ENCODE data around the gene ARL8B. TPM values are rescaled to one million over a fixed set of nuclear protein-coding genes. Genes with fewer than 3 reads are reported as not detected.

Gene ARL8B
- total RNA-seq = 29.1 and 54.6 TPM in 2 replicates

GRCh38 chr3:5122030-5122740, at the start of gene ARL8B:
Gene ARL8B (plus strand): TSS chr3:5122292. CDS start chr3:5122466, 174 bp downstream.

GRCh38 chr3:5187156-5187919, 65.2 kb downstream of the ARL8B start, which contains the start of gene EDEM1:
Gene EDEM1 (plus strand): TSS chr3:5187707. CDS start chr3:5187806, 99 bp downstream.

Other genes with a start within 250 kb of the ARL8B start
- 14.9 and 83.5 TPM in 2 replicates for gene BHLHE40, start 142.9 kb upstream of the ARL8B start, total RNA-seq
- 56.4 and 72.1 TPM in 2 replicates for gene EDEM1, start 65.4 kb downstream of the ARL8B start, total RNA-seq